ENCODE data around the gene ZNF652. TPM values are rescaled to one million over a fixed set of nuclear protein-coding genes. Genes with fewer than 3 reads are reported as not detected.

The ZNF652 gene
- total and polyA plus RNA-seq, 2 of the 4 experiments (the other 2 are of a cell fraction), result 3.6 to 8.8 TPM

DNA sequence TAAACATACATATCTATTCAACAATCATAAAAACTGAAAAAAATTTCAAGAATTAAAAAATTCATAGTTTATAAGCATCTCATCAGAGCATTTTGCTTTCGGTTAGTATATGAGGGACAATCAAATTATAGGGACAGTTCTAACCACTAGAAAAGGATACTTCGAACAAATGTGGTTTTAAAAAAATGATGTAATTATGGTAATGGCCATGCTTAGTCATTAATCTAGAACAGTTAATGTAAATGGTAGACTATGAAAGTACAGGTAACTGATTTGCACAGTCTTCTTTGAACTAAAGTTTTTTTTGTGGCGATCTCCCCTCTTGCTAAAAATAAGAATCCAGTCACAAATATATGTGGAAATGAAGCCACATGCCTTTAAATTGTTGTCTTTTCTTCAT is 67.9 kb downstream of the ZNF652 start:
- no TSS peak for BruUV-seq (replicated peaks)
- Histone ChIP-seq H2BK20ac (ENCODE audit: low read depth, low read length) (no peak overlapping the region), H3K9ac (ENCODE audit: low read depth, low read length) (no peak overlapping the region), H3K79me1 (ENCODE audit: low read depth in 1 of 2, low read length in 2 of 2) (no peaks in the 10 kb centered on the region; a peak in 1 of 4 replicates), H3K56ac (ENCODE audit: extremely low read depth, insufficient read depth, low read length) (no peak overlapping the region), H2AK5ac (ENCODE audit: low read depth, low read length) (no peak overlapping the region), H2BK5ac (ENCODE audit: low read depth, low read length, poor library complexity, severe bottlenecking) (no peak overlapping the region), H2AFZ (replicated peaks; ENCODE audit: low read length, poor library complexity) (no peak overlapping the region), H2AK9ac (replicated peaks; ENCODE audit: low read depth, low read length, poor library complexity) (no peak overlapping the region), H4K91ac (ENCODE audit: insufficient read depth, low read depth, low read length) (no peak overlapping the region), H3K4me3 (ENCODE audit: insufficient read depth, low read depth, low read length) (no peak overlapping the region), H3K18ac (ENCODE audit: low read depth, low read length) (no peak overlapping the region), H3K36me3 (ENCODE audit: control insufficient read depth, insufficient read depth, low read length) (peaks cover 19% of the 10 kb centered on the region), H2BK120ac (ENCODE audit: low read depth, low read length) (no peak overlapping the region), H4K5ac (ENCODE audit: low read depth, low read length) (no peak overlapping the region), H3K14ac (replicated peaks; ENCODE audit: low read depth, low read length) (no peak overlapping the region), H2BK15ac (ENCODE audit: low read depth, low read length) (no peak overlapping the region), H3K4ac (ENCODE audit: low read depth, low read length) (no peak overlapping the region), H4K8ac (ENCODE audit: low read depth in 2 of 2, low read length in 2 of 2) (no peak overlapping the region), H3K4me2 (ENCODE audit: low read depth, low read length) (no peak overlapping the region), H3K9me3 (ENCODE audit: control insufficient read depth, insufficient read depth, low read length) (no peaks in the 10 kb centered on the region), H3K27ac (ENCODE audit: insufficient read depth, low read length) (no peak overlapping the region), H3K23ac (ENCODE audit: low read depth, low read length) (no peak overlapping the region), H3K4me1 (ENCODE audit: control insufficient read depth, insufficient read depth, low read length) (no peaks in the 10 kb centered on the region), H4K20me1 (ENCODE audit: insufficient read depth, low read length) (no peaks in the 10 kb centered on the region), H3K9me1 (ENCODE audit: insufficient read depth, low read length) (no peaks in the 10 kb centered on the region), H3K27me3 (ENCODE audit: control insufficient read depth, insufficient read depth, low read length) (no peaks in the 10 kb centered on the region)
- no CpG with 5 or more reads among the region's 3 CpGs for WGBS, 2 experiments (ENCODE audit: extremely low coverage in 2 of 2, insufficient read length in 1 of 2)
- ChIA-PET POLR2A (ENCODE audit: unreplicated experiment) (no interaction called here), CTCF (interaction anchor here (0.6 kb wide), 1 partner anchor 90 kb away, joined by 3 read pairs; no protein-coding TSS in a partner anchor)
- in situ Hi-C loops (cut with MboI; ENCODE audit: low sequenced_read_pairs), result no loop called here
- no peak for TF ChIP-seq NFE2L2 (IDR thresholded peaks at IDR 0.05; ENCODE audit: low read depth, low read length)
- TF ChIP-seq MAZ (IDR thresholded peaks at IDR 0.05; ENCODE audit: borderline replicate concordance, low read depth, low read length), result no peak
- no peak for TF ChIP-seq RAD21 (IDR thresholded peaks at IDR 0.05; ENCODE audit: low read length)
- TF ChIP-seq, protein P1, sequence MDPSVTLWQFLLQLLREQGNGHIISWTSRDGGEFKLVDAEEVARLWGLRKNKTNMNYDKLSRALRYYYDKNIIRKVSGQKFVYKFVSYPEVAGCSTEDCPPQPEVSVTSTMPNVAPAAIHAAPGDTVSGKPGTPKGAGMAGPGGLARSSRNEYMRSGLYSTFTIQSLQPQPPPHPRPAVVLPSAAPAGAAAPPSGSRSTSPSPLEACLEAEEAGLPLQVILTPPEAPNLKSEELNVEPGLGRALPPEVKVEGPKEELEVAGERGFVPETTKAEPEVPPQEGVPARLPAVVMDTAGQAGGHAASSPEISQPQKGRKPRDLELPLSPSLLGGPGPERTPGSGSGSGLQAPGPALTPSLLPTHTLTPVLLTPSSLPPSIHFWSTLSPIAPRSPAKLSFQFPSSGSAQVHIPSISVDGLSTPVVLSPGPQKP (IDR thresholded peaks at IDR 0.05; ENCODE audit: borderline replicate concordance, low read depth, low read length), result no peak
- TF ChIP-seq CHD1 (IDR thresholded peaks at IDR 0.05; ENCODE audit: low read depth, low read length), result no peak
- no peak for TF ChIP-seq BHLHE40 (IDR thresholded peaks at IDR 0.05; ENCODE audit: low read depth, low read length)
- TF ChIP-seq SMC3 (IDR thresholded peaks at IDR 0.05; ENCODE audit: low read depth, low read length), result no peak
- TF ChIP-seq CEBPB (IDR thresholded peaks at IDR 0.05; ENCODE audit: low read depth, low read length), result no peak
- TF ChIP-seq MXI1 (IDR thresholded peaks at IDR 0.05; ENCODE audit: borderline replicate concordance, low read depth, low read length), result no peak
- no peak for TF ChIP-seq FOS (IDR thresholded peaks at IDR 0.05; ENCODE audit: low read depth, low read length)
- TF ChIP-seq, protein P2, sequence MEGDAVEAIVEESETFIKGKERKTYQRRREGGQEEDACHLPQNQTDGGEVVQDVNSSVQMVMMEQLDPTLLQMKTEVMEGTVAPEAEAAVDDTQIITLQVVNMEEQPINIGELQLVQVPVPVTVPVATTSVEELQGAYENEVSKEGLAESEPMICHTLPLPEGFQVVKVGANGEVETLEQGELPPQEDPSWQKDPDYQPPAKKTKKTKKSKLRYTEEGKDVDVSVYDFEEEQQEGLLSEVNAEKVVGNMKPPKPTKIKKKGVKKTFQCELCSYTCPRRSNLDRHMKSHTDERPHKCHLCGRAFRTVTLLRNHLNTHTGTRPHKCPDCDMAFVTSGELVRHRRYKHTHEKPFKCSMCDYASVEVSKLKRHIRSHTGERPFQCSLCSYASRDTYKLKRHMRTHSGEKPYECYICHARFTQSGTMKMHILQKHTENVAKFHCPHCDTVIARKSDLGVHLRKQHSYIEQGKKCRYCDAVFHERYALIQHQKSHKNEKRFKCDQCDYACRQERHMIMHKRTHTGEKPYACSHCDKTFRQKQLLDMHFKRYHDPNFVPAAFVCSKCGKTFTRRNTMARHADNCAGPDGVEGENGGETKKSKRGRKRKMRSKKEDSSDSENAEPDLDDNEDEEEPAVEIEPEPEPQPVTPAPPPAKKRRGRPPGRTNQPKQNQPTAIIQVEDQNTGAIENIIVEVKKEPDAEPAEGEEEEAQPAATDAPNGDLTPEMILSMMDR (conservative IDR thresholded peaks at IDR 0.05; ENCODE audit: low read depth, low read length), result no peak
- TF ChIP-seq, protein P3, sequence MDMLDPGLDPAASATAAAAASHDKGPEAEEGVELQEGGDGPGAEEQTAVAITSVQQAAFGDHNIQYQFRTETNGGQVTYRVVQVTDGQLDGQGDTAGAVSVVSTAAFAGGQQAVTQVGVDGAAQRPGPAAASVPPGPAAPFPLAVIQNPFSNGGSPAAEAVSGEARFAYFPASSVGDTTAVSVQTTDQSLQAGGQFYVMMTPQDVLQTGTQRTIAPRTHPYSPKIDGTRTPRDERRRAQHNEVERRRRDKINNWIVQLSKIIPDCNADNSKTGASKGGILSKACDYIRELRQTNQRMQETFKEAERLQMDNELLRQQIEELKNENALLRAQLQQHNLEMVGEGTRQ (IDR thresholded peaks at IDR 0.05; ENCODE audit: low read depth, low read length), result no peak
- no peak for TF ChIP-seq POLR2A (IDR thresholded peaks at IDR 0.05; ENCODE audit: low read depth, low read length)
- no peak for TF ChIP-seq MAFK (IDR thresholded peaks at IDR 0.05; ENCODE audit: low read depth, low read length)
- TF ChIP-seq RFX5 (IDR thresholded peaks at IDR 0.05; ENCODE audit: low read depth, low read length), result no peak
- ATAC-seq (ENCODE audit: low read depth) (no peak), DNase-seq (no peak)
- intact Hi-C loops (cut with micrococcal nuclease), result loop anchor here (5.0 kb wide), 1 partner anchor 62 kb away; the partner anchor contains the start of gene PHOSPHO1
- dilution Hi-C loops (cut with HindIII; ENCODE audit: low sequenced_read_pairs, unreplicated experiment), result no loop called here

Data from IMR-90 (cell line).